ENCODE data around the gene PPP4R3A.

DNA sequence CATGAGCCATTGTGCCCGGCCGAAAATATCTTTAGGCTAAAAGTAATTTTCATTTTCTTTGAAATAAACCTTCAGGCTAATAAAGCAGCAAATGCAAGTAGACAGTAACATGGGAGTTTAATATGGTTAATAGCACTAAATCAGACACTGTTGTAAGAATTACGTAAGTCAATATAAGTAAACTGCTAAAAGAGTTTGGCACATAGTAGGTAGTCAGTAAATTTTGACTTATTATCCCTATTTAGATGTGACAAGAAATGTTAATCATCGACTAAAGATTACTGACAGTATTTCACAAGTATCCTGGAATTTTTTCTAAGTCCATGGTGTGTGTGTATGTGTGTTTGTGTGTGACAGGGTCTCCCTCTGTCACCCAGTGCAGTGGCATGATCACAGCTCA, 3.9 kb downstream of the PPP4R3A start:
- TF ChIP-seq, protein P1, sequence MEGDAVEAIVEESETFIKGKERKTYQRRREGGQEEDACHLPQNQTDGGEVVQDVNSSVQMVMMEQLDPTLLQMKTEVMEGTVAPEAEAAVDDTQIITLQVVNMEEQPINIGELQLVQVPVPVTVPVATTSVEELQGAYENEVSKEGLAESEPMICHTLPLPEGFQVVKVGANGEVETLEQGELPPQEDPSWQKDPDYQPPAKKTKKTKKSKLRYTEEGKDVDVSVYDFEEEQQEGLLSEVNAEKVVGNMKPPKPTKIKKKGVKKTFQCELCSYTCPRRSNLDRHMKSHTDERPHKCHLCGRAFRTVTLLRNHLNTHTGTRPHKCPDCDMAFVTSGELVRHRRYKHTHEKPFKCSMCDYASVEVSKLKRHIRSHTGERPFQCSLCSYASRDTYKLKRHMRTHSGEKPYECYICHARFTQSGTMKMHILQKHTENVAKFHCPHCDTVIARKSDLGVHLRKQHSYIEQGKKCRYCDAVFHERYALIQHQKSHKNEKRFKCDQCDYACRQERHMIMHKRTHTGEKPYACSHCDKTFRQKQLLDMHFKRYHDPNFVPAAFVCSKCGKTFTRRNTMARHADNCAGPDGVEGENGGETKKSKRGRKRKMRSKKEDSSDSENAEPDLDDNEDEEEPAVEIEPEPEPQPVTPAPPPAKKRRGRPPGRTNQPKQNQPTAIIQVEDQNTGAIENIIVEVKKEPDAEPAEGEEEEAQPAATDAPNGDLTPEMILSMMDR (conservative IDR thresholded peaks at IDR 0.05 in 1 of 2, IDR thresholded peaks at IDR 0.05 in 1 of 2; ENCODE audit: low read depth in 1 of 2, low read length in 2 of 2): no peak
- no peak for TF ChIP-seq EZH2 (IDR thresholded peaks at IDR 0.05; ENCODE audit: low read length, missing control alignments)
